NOMO-1 treated with dmso at 0.1 percent for 144 hours (cell line): ENCODE data around the gene IL17F.
"Not testable (repeated sequence)": the region's sequence is repeated elsewhere in the genome, so short reads cannot be mapped to it uniquely, and the experiment has no call there.

Experiments used
- DNase-seq: peaks from one replicate; lab custom pipeline; 2025; ENCODE audit not compliant: unreplicated experiment; lab: John Stamatoyannopoulos, UW

IL17F gene

GRCh38 chr6:52249078-52249477, 4.8 kb upstream of the IL17F start:
- DNase-seq, result no peak

GRCh38 chr6:52245425-52245824, 1.1 kb upstream of the IL17F start:
- DNase-seq, result no peak

- no peak for DNase-seq
These were observed 912 bp downstream of the IL17F start for GRCh38 chr6:52243282-52243893.

GRCh38 chr6:52241819-52242218, 2.5 kb downstream of the IL17F start:
- no peak for DNase-seq

- DNase-seq, result no peak
These were observed 10.1 kb downstream of the IL17F start for GRCh38 chr6:52233975-52234823.

- DNase-seq, result no peak
These were observed 11.3 kb downstream of the IL17F start for GRCh38 chr6:52233005-52233404.

- no peak for DNase-seq
These were observed 12.7 kb downstream of the IL17F start for GRCh38 chr6:52231406-52232127.

- peak; percentile 7 for DNase-seq
These were observed 13.6 kb downstream of the IL17F start for GRCh38 chr6:52230685-52231084.

GRCh38 chr6:52227495-52227894, 16.8 kb downstream of the IL17F start:
- no peak for DNase-seq

GRCh38 chr6:52221302-52221701, 23.0 kb downstream of the IL17F start:
- DNase-seq, result no peak

GRCh38 chr6:52217761-52218160, 26.5 kb downstream of the IL17F start:
- DNase-seq, result no peak

- no peak for DNase-seq
These were observed 27.2 kb downstream of the IL17F start for GRCh38 chr6:52216932-52217575.

GRCh38 chr6:52215787-52216186, 28.5 kb downstream of the IL17F start:
- no peak for DNase-seq

GRCh38 chr6:52213127-52213526, 31.2 kb downstream of the IL17F start:
- DNase-seq, result no peak

- no peak for DNase-seq
These were observed 34.1 kb downstream of the IL17F start for GRCh38 chr6:52210227-52210626.

- no peak for DNase-seq
These were observed 34.5 kb downstream of the IL17F start for GRCh38 chr6:52209770-52210169.

GRCh38 chr6:52208612-52209011, 35.7 kb downstream of the IL17F start:
- no peak for DNase-seq

GRCh38 chr6:52207066-52207465, 37.2 kb downstream of the IL17F start:
- no peak for DNase-seq

GRCh38 chr6:52201493-52201892, 42.8 kb downstream of the IL17F start:
- no peak for DNase-seq

GRCh38 chr6:52201046-52201445, 43.3 kb downstream of the IL17F start:
- DNase-seq, result no peak

- DNase-seq, result not testable (repeated sequence)
These were observed 44.2 kb downstream of the IL17F start for GRCh38 chr6:52200088-52200487.
